Stomach (tissue), 9 donors: Measurements from ENCODE around the gene CNGA1. TPM values are rescaled to one million over a fixed set of nuclear protein-coding genes. Genes with fewer than 3 reads are reported as not detected.

ENCODE experiments used
- DNase-seq, 2 donors: peaks; one replicate each; pipeline versions ENCODE4 v3.0.0 to v3.0.0-alpha.2; 2013 to 2019
- H3K27ac ChIP-seq, 5 donors: fragments of 200-600 bp in 4 of 5; sonication (generic) in 4 of 5; one replicate each; pipeline ENCODE4 v1.5.1; 2013 to 2019; ENCODE audit warnings: mild to moderate bottlenecking in 1 of 5, moderate library complexity in 1 of 5
- H3K27me3 ChIP-seq, 3 donors: fragments of 200-600 bp; sonication (generic); one replicate each; pipeline ENCODE4 v1.5.1; 2017 to 2019; ENCODE audit warnings: mixed run types in 1 of 3
- H3K36me3 ChIP-seq, 4 donors: fragments of 200-600 bp; sonication (generic); 1 replicate in 3 of 4; 2 replicates in 1 of 4; pipeline ENCODE4 v1.5.1; 2016 to 2019
- H3K4me1 ChIP-seq, 4 donors: fragments of 200-600 bp; sonication (generic); one replicate each; pipeline ENCODE4 v1.5.1; 2016 to 2019
- H3K4me3 ChIP-seq, 4 donors: fragments of 200-600 bp; sonication (generic) in 3 of 4; one replicate each; pipeline ENCODE4 v1.5.1; 2016 to 2019; ENCODE audit warnings: mild to moderate bottlenecking in 1 of 4
- H3K9me3 ChIP-seq, 4 donors: fragments of 200-600 bp; sonication (generic); one replicate each; pipeline ENCODE4 v1.5.1; 2016 to 2019
- CTCF ChIP-seq, 7 experiments: fragments of 450-650 bp in 4 of 7; fragments of 200-600 bp in 3 of 7; sonication (generic) in 3 of 7; IDR thresholded peaks; one replicate each; pipeline ENCODE4 v1.5.1; 2016 to 2019; ENCODE audit warnings: antibody characterized with exemption in 7 of 7, control low read depth in 2 of 7, mild to moderate bottlenecking in 1 of 7
- EP300 ChIP-seq: sonication (generic); formaldehyde crosslinking; IDR thresholded peaks from one replicate; pipeline ENCODE4 v1.6.1; 2017; ENCODE audit warnings: antibody characterized with exemption
- POLR2A ChIP-seq, 4 donors: fragments of 450-650 bp; IDR thresholded peaks; one replicate each; pipeline ENCODE4 v1.6.1; 2016; ENCODE audit warnings: antibody characterized with exemption in 4 of 4, control low read depth in 2 of 4, mild to moderate bottlenecking in 1 of 4, moderate library complexity in 1 of 4
- POLR2AphosphoS5 ChIP-seq, 3 donors: sonication (generic); formaldehyde crosslinking; IDR thresholded peaks; one replicate each; pipeline ENCODE4 v1.6.1; 2016; ENCODE audit warnings: antibody characterized with exemption in 3 of 3
- WGBS, 5 donors: extraction: QIAGEN DNeasy Blood & Tissue Kit in 3 of 5; methylation state at CpG; one replicate each; pipeline versions ENCODE4 v1.1.5 to v1.1.7; 2013 to 2018; 5-methylcytosine and 5-hydroxymethylcytosine counted together
- intact Hi-C: fragments of 100-400 bp; cut with DNase I; formaldehyde crosslinking; loops from one replicate; pipeline ENCODE4 v1.15.1; 2023; ENCODE audit warnings: low total_unique reads
- polyA plus RNA-seq, 3 donors: library from polyadenylated mRNA; stranded (reverse); fragments of 200-250 nt; gene quantifications; one replicate each; pipeline ENCODE4 v1.2.3, GENCODE V29; 2013
- total RNA-seq, 5 donors: library from RNA; depleted of rRNA; stranded (reverse); fragments of >200 nt; gene quantifications; one replicate each; pipeline versions ENCODE4 v1.1.0 to v1.2.3, GENCODE V29; 2014 to 2016
- donor health status: healthy with polysubstance abuse.
- donor health status: Bipolar disorder and iron deficiency.
- donor health status: healthy.

CNGA1 gene
- total and polyA plus RNA-seq, 8 donors, result 0.56 to 23.8 (median 3.6) TPM; not detected in 2

DNA sequence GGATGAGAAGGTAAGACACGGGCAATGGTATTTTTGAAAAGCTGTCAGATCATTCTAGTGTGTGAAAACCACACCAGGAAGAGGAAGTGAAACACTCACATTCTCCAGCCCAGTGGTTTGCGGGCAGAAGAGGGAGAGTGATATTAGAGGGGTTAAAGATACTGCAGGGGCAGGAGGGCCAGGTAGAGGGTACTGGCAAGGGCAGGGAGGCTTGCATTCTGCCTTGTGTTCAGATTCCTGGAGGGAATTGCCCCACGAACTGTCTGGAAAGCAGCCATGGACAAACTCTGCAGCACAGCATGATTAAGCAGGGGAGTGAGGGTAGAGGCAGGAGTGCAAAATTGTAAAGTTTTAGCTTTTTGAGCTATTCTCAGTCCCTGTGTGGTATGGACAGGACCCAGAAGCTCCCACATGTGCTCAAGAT is 31.0 kb upstream of the CNGA1 start:
- Histone ChIP-seq H3K4me1 (peaks cover 16 to 42% (median 34%) of the 10 kb centered on the region in 4 donors), H3K36me3 (no peaks in the 10 kb centered on the region), H3K9me3 (no peaks in the 10 kb centered on the region), H3K27me3 (no peaks in the 10 kb centered on the region), H3K27ac (peak overlapping the region; percentile 58 to 81 (median 68)), H3K4me3 (no peak overlapping the region)
- peak; percentile 34 to 62 for DNase-seq
- intact Hi-C loops, result no loop called here
- TF ChIP-seq EP300, result no peak
- TF ChIP-seq CTCF (IDR thresholded peaks at IDR 0.05), result no peak
- TF ChIP-seq POLR2AphosphoS5 (IDR thresholded peaks at IDR 0.05), result peak in 1 of 3 donors; percentile 42
- no peak for TF ChIP-seq POLR2A (IDR thresholded peaks at IDR 0.05)
- 15 to 23% (median 20%) methylated on average over 3 of the region's 3 CpGs for WGBS, 5 donors

DNA sequence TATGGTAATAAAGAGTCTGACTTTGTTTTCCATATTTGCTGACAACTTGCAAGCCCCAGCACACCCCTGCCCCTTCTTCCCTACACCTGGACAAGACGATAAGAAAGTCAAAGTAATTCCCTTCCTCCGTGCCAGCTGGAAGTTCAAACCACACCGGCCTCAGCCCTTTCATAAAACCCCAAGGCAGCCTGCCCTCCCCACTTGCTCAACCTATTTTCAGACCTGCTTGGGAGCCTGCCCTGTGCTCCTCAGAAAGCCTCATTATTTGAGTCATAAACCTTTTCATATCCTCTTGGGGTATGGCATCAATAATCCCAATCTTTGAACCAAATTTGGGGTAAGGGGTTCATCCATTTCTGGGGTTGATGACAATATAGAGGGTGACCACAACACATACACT is 29.6 kb upstream of the CNGA1 start:
- Histone ChIP-seq H3K36me3 (no peaks in the 10 kb centered on the region), H3K27me3 (peaks cover 0 to 6% (median 0%) of the 10 kb centered on the region in 3 donors), H3K4me1 (peaks cover 16 to 42% (median 34%) of the 10 kb centered on the region in 4 donors), H3K27ac (no peak overlapping the region), H3K4me3 (no peak overlapping the region), H3K9me3 (no peaks in the 10 kb centered on the region)
- peak in 1 of 2 donors; percentile 50 for DNase-seq
- intact Hi-C loops, result no loop called here
- TF ChIP-seq EP300 (no peak), POLR2A (IDR thresholded peaks at IDR 0.05) (no peak), CTCF (IDR thresholded peaks at IDR 0.05) (no peak), POLR2AphosphoS5 (IDR thresholded peaks at IDR 0.05) (no peak)
- WGBS, 5 donors, result 15 to 39% (median 28%) methylated on average over 3 of the region's 3 CpGs

- WGBS, 5 donors, result 57 to 74% (median 72%) methylated on average over 2 of the region's 2 CpGs
Measured at GRCh38 chr4:48044298-48044697, 27.8 kb upstream of the CNGA1 start.

GRCh38 chr4:48043504-48043903 is 27.0 kb upstream of the CNGA1 start:
- H3K36me3 ChIP-seq, result no peaks in the 10 kb centered on the region
- H3K9me3 ChIP-seq, result no peaks in the 10 kb centered on the region
- DNase-seq, result no peak
- WGBS, 5 donors, result 27 to 51% (median 41%) methylated on average over 2 of the region's 2 CpGs
- intact Hi-C loops, result no loop called here
- no peak for TF ChIP-seq CTCF (IDR thresholded peaks at IDR 0.05)
- TF ChIP-seq POLR2AphosphoS5 (IDR thresholded peaks at IDR 0.05), result no peak
- H3K4me1 ChIP-seq, result peaks cover 16 to 40% (median 32%) of the 10 kb centered on the region in 4 donors
- no peak overlapping the region for H3K4me3 ChIP-seq
- no peak overlapping the region for H3K27ac ChIP-seq
- peaks cover 0 to 8% (median 0%) of the 10 kb centered on the region in 3 donors for H3K27me3 ChIP-seq

More at GRCh38 chr4:48044298-48044697, 27.8 kb upstream of the CNGA1 start:
- Histone ChIP-seq H3K4me3 (no peak overlapping the region), H3K4me1 (peaks cover 16 to 42% (median 34%) of the 10 kb centered on the region in 4 donors), H3K27ac (no peak overlapping the region), H3K36me3 (no peaks in the 10 kb centered on the region), H3K27me3 (peaks cover 0 to 8% (median 0%) of the 10 kb centered on the region in 3 donors), H3K9me3 (no peaks in the 10 kb centered on the region)
- intact Hi-C loops, result no loop called here
- no peak for DNase-seq
- TF ChIP-seq POLR2A (IDR thresholded peaks at IDR 0.05) (no peak), CTCF (IDR thresholded peaks at IDR 0.05) (no peak), EP300 (no peak), POLR2AphosphoS5 (IDR thresholded peaks at IDR 0.05) (no peak)
